ENCODE measurements around the gene LY6G6D. TPM values are rescaled to one million over a fixed set of nuclear protein-coding genes. Genes with fewer than 3 reads are reported as not detected.

The LY6G6D gene
- total RNA-seq, 1 experiment from 2014 or later, result not detected

DNA sequence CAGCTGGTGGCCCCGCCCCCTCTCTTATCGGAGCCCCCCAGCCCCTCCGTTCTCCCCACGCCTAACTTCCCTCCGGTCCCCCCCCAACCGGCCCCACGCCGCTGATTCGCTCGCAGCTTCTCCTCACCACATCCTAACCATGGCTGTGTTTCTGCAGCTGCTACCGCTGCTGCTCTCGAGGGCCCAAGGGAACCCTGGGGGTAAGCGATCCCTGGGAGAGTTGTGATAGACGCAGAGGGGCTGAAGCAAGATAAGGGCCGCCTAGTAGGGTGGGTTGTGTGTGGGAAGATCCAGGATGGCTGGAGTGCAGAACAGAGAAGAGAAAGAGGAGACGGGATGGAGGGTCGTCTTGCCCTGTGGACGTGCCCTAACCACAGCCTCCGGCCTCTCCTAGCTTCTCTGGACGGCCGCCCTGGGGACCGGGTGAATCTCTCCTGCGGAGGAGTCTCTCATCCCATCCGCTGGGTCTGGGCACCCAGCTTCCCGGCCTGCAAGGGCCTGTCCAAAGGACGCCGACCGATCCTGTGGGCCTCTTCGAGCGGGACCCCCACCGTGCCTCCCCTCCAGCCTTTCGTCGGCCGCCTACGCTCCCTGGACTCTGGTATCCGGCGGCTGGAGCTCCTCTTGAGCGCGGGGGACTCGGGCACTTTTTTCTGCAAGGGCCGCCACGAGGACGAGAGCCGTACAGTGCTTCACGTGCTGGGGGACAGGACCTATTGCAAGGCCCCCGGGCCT lies 8.3 kb downstream of the LY6G6D start, which contains the start of gene MPIG6B:
TSS of gene MPIG6B (plus strand) at position 129 of the 735 bp plus-strand sequence. CDS start at position 140, 11 bp downstream.
- Histone ChIP-seq H2BK20ac (ENCODE audit: low read depth, low read length, poor library complexity, severe bottlenecking) (no peak within 1 kb of the TSS), H2AK5ac (ENCODE audit: insufficient read length, low read length) (no peak within 1 kb of the TSS), H3K9me3 (ENCODE audit: control insufficient read depth, low read depth, low read length) (no peaks in the 10 kb centered on the region), H3K9ac (ENCODE audit: extremely low read depth, insufficient read length, low read length) (no peak within 1 kb of the TSS), H4K8ac (replicated peaks; ENCODE audit: insufficient read length, low read depth, low read length) (no peak within 1 kb of the TSS), H3K4me1 (ENCODE audit: insufficient read depth, low read length) (peaks cover 6% of the 10 kb centered on the region; the same call in 1 of the 2 replicates), H4K20me1 (ENCODE audit: control insufficient read depth, insufficient read depth, insufficient read length) (no peaks in the 10 kb centered on the region), H3K4me2 (ENCODE audit: insufficient read depth, insufficient read length, low read length) (no peak within 1 kb of the TSS), H4K91ac (ENCODE audit: insufficient read length, low read depth, low read length) (no peak within 1 kb of the TSS), H3K18ac (ENCODE audit: insufficient read length, low read depth, low read length) (no peak within 1 kb of the TSS), H3K79me2 (ENCODE audit: insufficient read depth, low read length) (no peaks in the 10 kb centered on the region), H4K5ac (ENCODE audit: insufficient read length, low read depth, low read length) (no peak within 1 kb of the TSS), H3K27ac (ENCODE audit: insufficient read length, low read depth, low read length) (no peak within 1 kb of the TSS), H2AFZ (ENCODE audit: low read length) (no peak within 1 kb of the TSS), H2BK12ac (ENCODE audit: insufficient read length, low read depth, low read length) (no peak within 1 kb of the TSS), H2BK15ac (ENCODE audit: low read depth, low read length) (no peak within 1 kb of the TSS), H3K23ac (ENCODE audit: insufficient read length, low read depth, low read length) (no peak within 1 kb of the TSS), H3K79me1 (ENCODE audit: insufficient read depth, low read depth, low read length, poor library complexity, severe bottlenecking) (no peaks in the 10 kb centered on the region), H3K23me2 (ENCODE audit: insufficient read length, low read depth, low read length, poor library complexity, severe bottlenecking) (no peaks in the 10 kb centered on the region), H3K4ac (ENCODE audit: low read depth, low read length) (no peak within 1 kb of the TSS), H3K56ac (ENCODE audit: insufficient read length, low read depth, low read length) (no peak within 1 kb of the TSS), H3K27me3 (ENCODE audit: insufficient read depth, low read length) (no peaks in the 10 kb centered on the region), H2BK5ac (ENCODE audit: insufficient read length, low read length) (no peak within 1 kb of the TSS), H2BK120ac (ENCODE audit: low read depth, low read length, poor library complexity, severe bottlenecking) (no peak within 1 kb of the TSS), H3K14ac (ENCODE audit: insufficient read depth, low read length) (no peak within 1 kb of the TSS; the same call in 1 of the 2 replicates), H3T11ph (ENCODE audit: low read length) (no peak within 1 kb of the TSS)
- TF ChIP-seq, protein P1, sequence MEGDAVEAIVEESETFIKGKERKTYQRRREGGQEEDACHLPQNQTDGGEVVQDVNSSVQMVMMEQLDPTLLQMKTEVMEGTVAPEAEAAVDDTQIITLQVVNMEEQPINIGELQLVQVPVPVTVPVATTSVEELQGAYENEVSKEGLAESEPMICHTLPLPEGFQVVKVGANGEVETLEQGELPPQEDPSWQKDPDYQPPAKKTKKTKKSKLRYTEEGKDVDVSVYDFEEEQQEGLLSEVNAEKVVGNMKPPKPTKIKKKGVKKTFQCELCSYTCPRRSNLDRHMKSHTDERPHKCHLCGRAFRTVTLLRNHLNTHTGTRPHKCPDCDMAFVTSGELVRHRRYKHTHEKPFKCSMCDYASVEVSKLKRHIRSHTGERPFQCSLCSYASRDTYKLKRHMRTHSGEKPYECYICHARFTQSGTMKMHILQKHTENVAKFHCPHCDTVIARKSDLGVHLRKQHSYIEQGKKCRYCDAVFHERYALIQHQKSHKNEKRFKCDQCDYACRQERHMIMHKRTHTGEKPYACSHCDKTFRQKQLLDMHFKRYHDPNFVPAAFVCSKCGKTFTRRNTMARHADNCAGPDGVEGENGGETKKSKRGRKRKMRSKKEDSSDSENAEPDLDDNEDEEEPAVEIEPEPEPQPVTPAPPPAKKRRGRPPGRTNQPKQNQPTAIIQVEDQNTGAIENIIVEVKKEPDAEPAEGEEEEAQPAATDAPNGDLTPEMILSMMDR (conservative IDR thresholded peaks at IDR 0.05), result no peak
- Mint-ChIP-seq H3K27ac (peak within 1 kb of the TSS in 2 of 3 experiments; percentile 66 to 76; a peak in 3 of 7 replicates), H3K9me3 (no peaks in the 10 kb centered on the region), H3K4me1 (peaks cover 6 to 11% of the 10 kb centered on the region in 2 experiments), H3K4me3 (no peak within 1 kb of the TSS), H3K36me3 (ENCODE audit: insufficient read depth in 1 of 3, low read depth in 3 of 3) (peaks cover 9 to 28% (median 27%) of the 10 kb centered on the region in 3 experiments; a peak in 6 of 7 replicates), H3K27me3 (ENCODE audit: low read depth) (no peaks in the 10 kb centered on the region)
- WGBS (ENCODE audit: extremely low coverage, insufficient read length, low lambda C conversion rate), result no CpG with 5 or more reads among the region's 46 CpGs
- DNase-seq, result no peak
